ENCODE data around the gene PRRG3.

- TF ChIP-seq POLR2AphosphoS5 (IDR thresholded peaks at IDR 0.05): no peak
- no peak for TF ChIP-seq POLR2A (IDR thresholded peaks at IDR 0.05)
- no peak for TF ChIP-seq CTCF (IDR thresholded peaks at IDR 0.05)
These were observed 41.4 kb downstream of the PRRG3 start for GRCh38 chrX:151736685-151737084.

Measured in breast epithelium (tissue), 3 donors.